ENCODE measurements around the gene MYL2. TPM values are rescaled to one million over a fixed set of nuclear protein-coding genes. Genes with fewer than 3 reads are reported as not detected.

MYL2 gene
- polyA plus RNA-seq, 1 donor (not counting 4 experiments of a cell fraction or from before 2014, with no cell fraction given) = 0.08 TPM

DNA sequence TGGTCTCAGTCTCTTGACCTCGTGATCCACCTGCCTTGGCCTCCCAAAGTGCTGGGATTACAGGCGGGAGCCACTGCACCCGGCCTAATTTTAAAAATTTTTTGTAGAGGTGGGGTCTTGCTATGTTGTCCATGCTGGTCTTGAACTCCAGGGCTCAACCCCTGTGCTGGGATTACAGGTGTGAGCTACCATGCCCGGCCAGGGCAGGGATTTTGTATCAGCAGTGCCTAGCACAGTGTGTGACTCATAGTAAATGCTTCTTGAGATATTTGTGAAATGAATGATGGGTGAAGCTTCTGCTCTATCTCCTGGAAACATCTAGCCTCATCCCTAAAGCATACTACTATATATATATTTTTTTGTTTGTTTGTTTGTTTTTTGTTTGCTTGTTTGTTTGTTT, 37.1 kb downstream of the MYL2 start:
- Histone ChIP-seq H3K79me2 (ENCODE audit: control insufficient read depth, insufficient read depth, low read length) (no peaks in the 10 kb centered on the region), H3K4me3 (ENCODE audit: control insufficient read depth in 2 of 3, extremely low read depth in 1 of 3, insufficient read depth in 2 of 3, low read depth in 1 of 3, low read length in 3 of 3) (no peak overlapping the region), H3K9me1 (ENCODE audit: control insufficient read depth, extremely low read depth, insufficient read depth, low read length) (no peaks in the 10 kb centered on the region), H3K4me1 (ENCODE audit: control insufficient read depth, extremely low read depth, insufficient read depth, low read length) (no peaks in the 10 kb centered on the region), H3K9ac (ENCODE audit: control insufficient read depth, extremely low read depth, insufficient read depth, low read length) (no peak overlapping the region), H2AFZ (ENCODE audit: control insufficient read depth, low read length) (no peak overlapping the region), H3K4me2 (ENCODE audit: control insufficient read depth, extremely low read depth, insufficient read depth, low read depth, low read length) (no peak overlapping the region), H3K9me3 (ENCODE audit: control insufficient read depth, low read depth, low read length) (no peaks in the 10 kb centered on the region), H3K36me3 (ENCODE audit: control insufficient read depth in 2 of 2, extremely low read depth in 1 of 2, insufficient read depth in 2 of 2, low read length in 2 of 2) (no peaks in the 10 kb centered on the region), H3K27me3 (ENCODE audit: control insufficient read depth, extremely low read depth, insufficient read depth, low read length) (no peaks in the 10 kb centered on the region), H4K20me1 (ENCODE audit: control insufficient read depth, extremely low read depth, insufficient read depth, low read length) (no peaks in the 10 kb centered on the region), H3K27ac (ENCODE audit: control insufficient read depth, insufficient read depth, low read length) (no peak overlapping the region)
- no peak for TF ChIP-seq EZH2 (IDR thresholded peaks at IDR 0.05; ENCODE audit: low read length)
- TF ChIP-seq, protein P1, sequence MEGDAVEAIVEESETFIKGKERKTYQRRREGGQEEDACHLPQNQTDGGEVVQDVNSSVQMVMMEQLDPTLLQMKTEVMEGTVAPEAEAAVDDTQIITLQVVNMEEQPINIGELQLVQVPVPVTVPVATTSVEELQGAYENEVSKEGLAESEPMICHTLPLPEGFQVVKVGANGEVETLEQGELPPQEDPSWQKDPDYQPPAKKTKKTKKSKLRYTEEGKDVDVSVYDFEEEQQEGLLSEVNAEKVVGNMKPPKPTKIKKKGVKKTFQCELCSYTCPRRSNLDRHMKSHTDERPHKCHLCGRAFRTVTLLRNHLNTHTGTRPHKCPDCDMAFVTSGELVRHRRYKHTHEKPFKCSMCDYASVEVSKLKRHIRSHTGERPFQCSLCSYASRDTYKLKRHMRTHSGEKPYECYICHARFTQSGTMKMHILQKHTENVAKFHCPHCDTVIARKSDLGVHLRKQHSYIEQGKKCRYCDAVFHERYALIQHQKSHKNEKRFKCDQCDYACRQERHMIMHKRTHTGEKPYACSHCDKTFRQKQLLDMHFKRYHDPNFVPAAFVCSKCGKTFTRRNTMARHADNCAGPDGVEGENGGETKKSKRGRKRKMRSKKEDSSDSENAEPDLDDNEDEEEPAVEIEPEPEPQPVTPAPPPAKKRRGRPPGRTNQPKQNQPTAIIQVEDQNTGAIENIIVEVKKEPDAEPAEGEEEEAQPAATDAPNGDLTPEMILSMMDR (optimal IDR thresholded peaks at IDR 0.05 in 1 of 3, IDR thresholded peaks at IDR 0.05 in 1 of 3, conservative IDR thresholded peaks at IDR 0.05 in 1 of 3; ENCODE audit: extremely low read depth in 1 of 3, insufficient read depth in 2 of 3, low read length in 3 of 3) = no peak
- FAIRE-seq = no peak
- DNase-seq (ENCODE audit: low read depth, low spot score) = no peak
- dilution Hi-C loops (cut with MboI; ENCODE audit: extremely low pct_ligation_motif_present, low sequenced_read_pairs) = no loop called here

DNA sequence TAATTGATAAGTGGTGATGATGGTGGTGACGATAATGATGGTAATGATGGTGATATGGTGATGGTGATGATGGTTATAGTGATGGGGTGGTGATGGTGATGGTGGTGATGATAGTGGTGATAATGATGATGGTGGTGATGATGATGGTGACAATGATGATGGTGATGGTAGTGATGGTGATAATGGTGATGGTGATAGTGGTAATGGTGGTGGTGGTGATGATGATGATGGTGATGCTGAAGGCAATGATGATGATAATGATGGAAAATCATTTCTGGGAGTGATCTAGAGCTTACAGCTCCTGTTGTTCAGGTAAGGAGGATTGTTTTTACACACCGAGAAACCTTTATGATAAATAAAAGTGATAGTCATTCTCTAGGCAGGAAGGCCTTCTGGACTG, 39.7 kb downstream of the MYL2 start:
- FAIRE-seq = no peak
- DNase-seq (ENCODE audit: low read depth, low spot score) = no peak
- H3K9me3 ChIP-seq (ENCODE audit: control insufficient read depth, low read depth, low read length) = no peaks in the 10 kb centered on the region
- no peak overlapping the region for H3K9ac ChIP-seq (ENCODE audit: control insufficient read depth, extremely low read depth, insufficient read depth, low read length)
- H3K9me1 ChIP-seq (ENCODE audit: control insufficient read depth, extremely low read depth, insufficient read depth, low read length) = no peaks in the 10 kb centered on the region
- H3K27ac ChIP-seq (ENCODE audit: control insufficient read depth, insufficient read depth, low read length) = no peak overlapping the region
- TF ChIP-seq, protein P1 (optimal IDR thresholded peaks at IDR 0.05 in 1 of 3, IDR thresholded peaks at IDR 0.05 in 1 of 3, conservative IDR thresholded peaks at IDR 0.05 in 1 of 3; ENCODE audit: extremely low read depth in 1 of 3, insufficient read depth in 2 of 3, low read length in 3 of 3) = no peak
- no peak for TF ChIP-seq EZH2 (IDR thresholded peaks at IDR 0.05; ENCODE audit: low read length)
- no peaks in the 10 kb centered on the region for H3K4me1 ChIP-seq (ENCODE audit: control insufficient read depth, extremely low read depth, insufficient read depth, low read length)
- dilution Hi-C loops (cut with MboI; ENCODE audit: extremely low pct_ligation_motif_present, low sequenced_read_pairs) = no loop called here
- H3K36me3 ChIP-seq (ENCODE audit: control insufficient read depth in 2 of 2, extremely low read depth in 1 of 2, insufficient read depth in 2 of 2, low read length in 2 of 2) = no peaks in the 10 kb centered on the region
- H3K27me3 ChIP-seq (ENCODE audit: control insufficient read depth, extremely low read depth, insufficient read depth, low read length) = no peaks in the 10 kb centered on the region
- H3K4me2 ChIP-seq (ENCODE audit: control insufficient read depth, extremely low read depth, insufficient read depth, low read depth, low read length) = no peak overlapping the region
- no peak overlapping the region for H3K4me3 ChIP-seq (ENCODE audit: control insufficient read depth in 2 of 3, extremely low read depth in 1 of 3, insufficient read depth in 2 of 3, low read depth in 1 of 3, low read length in 3 of 3)
- no peak overlapping the region for H2AFZ ChIP-seq (ENCODE audit: control insufficient read depth, low read length)
- no peaks in the 10 kb centered on the region for H3K79me2 ChIP-seq (ENCODE audit: control insufficient read depth, insufficient read depth, low read length)
- H4K20me1 ChIP-seq (ENCODE audit: control insufficient read depth, extremely low read depth, insufficient read depth, low read length) = no peaks in the 10 kb centered on the region
